Peyer's patch (tissue), 4 donors: ENCODE measurements around the gene PHF3. TPM values are rescaled to one million over a fixed set of nuclear protein-coding genes. Genes with fewer than 3 reads are reported as not detected.
A peak's percentile ranks its signal among the peaks of the same experiment; 100 is the strongest.

Experiments
- DNase-seq, 3 donors: peaks; one replicate each; pipeline ENCODE4 v3.0.0-alpha.2; 2017 to 2019
- H3K27ac ChIP-seq, 4 donors: fragments of 200-600 bp; sonication (generic); one replicate each; pipeline ENCODE4 v1.5.1; 2016 to 2019
- H3K27me3 ChIP-seq, 2 donors: fragments of 200-600 bp; sonication (generic); one replicate each; pipeline ENCODE4 v1.5.1; 2019
- H3K36me3 ChIP-seq, 3 donors: fragments of 200-600 bp; sonication (generic); one replicate each; pipeline ENCODE4 v1.5.1; 2016 to 2019
- H3K4me1 ChIP-seq, 4 donors: fragments of 200-600 bp; sonication (generic); one replicate each; pipeline ENCODE4 v1.5.1; 2016 to 2019
- H3K4me3 ChIP-seq, 4 donors: fragments of 200-600 bp; sonication (generic); 1 replicate in 3 of 4; 2 replicates in 1 of 4; pipeline ENCODE4 v1.5.1; 2016 to 2019; ENCODE audit warnings: mild to moderate bottlenecking in 1 of 4
- H3K9me3 ChIP-seq, 4 donors: fragments of 200-600 bp; sonication (generic); one replicate each; pipeline ENCODE4 v1.5.1; 2016 to 2019; ENCODE audit warnings: mild to moderate bottlenecking in 1 of 4
- POLR2A ChIP-seq, 2 donors: fragments of 450-650 bp; IDR thresholded peaks; one replicate each; pipeline ENCODE4 v1.5.1; 2017; ENCODE audit warnings: antibody characterized with exemption in 2 of 2, mild to moderate bottlenecking in 2 of 2, moderate library complexity in 2 of 2
- total RNA-seq, 4 donors: library from RNA; depleted of rRNA; stranded (reverse); fragments of >200 nt; gene quantifications; one replicate each; pipeline ENCODE4 v1.1.0, GENCODE V29; 2016
- TF ChIP-seq, protein P1 (sequence below), 6 experiments: fragments of 450-650 bp in 4 of 6; fragments of 200-600 bp in 2 of 6; sonication (generic) in 1 of 6; IDR thresholded peaks; one replicate each; pipeline ENCODE4 v1.5.1; 2017 to 2019; ENCODE audit warnings: antibody characterized with exemption in 6 of 6, mild to moderate bottlenecking in 3 of 6, moderate library complexity in 1 of 6

The PHF3 gene
- total RNA-seq, 4 donors from 2014 or later: 62.1 to 150 (median 78.2) TPM

DNA sequence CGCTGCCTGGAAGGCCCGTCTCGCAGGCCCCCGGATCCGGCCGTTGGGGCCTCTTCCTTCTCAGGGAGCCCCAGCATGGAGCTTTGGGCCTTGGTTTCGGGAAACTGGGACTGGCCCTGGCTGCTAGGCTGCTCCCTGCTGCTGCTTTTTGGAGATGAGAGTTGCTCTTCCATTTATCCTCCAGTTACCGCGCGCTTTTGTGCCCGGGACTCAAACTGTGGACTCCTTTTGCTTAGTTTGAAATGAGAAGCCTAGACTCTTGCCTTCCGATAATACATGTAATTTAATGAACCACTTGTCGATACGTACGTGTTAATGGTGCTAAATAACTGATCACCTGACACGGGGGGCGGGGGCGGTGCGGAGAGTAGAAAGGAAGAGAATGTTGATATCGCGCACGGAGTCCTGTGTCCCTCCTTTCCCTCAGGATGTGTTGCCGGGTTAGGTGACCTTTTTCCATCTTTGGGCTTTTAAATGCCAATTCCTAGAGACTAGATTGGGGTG lies 968 bp downstream of the PHF3 start:
- Histone ChIP-seq H3K36me3 (no peaks in the 10 kb centered on the region), H3K4me1 (peaks cover 0 to 38% (median 4%) of the 10 kb centered on the region in 4 donors), H3K9me3 (no peaks in the 10 kb centered on the region), H3K4me3 (peak overlapping the region; percentile 68 to 96 (median 89)), H3K27me3 (no peaks in the 10 kb centered on the region), H3K27ac (peak overlapping the region; percentile 82 to 98 (median 97))
- peak; percentile 67 to 91 (median 87) for DNase-seq
- TF ChIP-seq POLR2A (IDR thresholded peaks at IDR 0.05): no peak
- TF ChIP-seq, protein P1, sequence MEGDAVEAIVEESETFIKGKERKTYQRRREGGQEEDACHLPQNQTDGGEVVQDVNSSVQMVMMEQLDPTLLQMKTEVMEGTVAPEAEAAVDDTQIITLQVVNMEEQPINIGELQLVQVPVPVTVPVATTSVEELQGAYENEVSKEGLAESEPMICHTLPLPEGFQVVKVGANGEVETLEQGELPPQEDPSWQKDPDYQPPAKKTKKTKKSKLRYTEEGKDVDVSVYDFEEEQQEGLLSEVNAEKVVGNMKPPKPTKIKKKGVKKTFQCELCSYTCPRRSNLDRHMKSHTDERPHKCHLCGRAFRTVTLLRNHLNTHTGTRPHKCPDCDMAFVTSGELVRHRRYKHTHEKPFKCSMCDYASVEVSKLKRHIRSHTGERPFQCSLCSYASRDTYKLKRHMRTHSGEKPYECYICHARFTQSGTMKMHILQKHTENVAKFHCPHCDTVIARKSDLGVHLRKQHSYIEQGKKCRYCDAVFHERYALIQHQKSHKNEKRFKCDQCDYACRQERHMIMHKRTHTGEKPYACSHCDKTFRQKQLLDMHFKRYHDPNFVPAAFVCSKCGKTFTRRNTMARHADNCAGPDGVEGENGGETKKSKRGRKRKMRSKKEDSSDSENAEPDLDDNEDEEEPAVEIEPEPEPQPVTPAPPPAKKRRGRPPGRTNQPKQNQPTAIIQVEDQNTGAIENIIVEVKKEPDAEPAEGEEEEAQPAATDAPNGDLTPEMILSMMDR (IDR thresholded peaks at IDR 0.05): no peak

DNA sequence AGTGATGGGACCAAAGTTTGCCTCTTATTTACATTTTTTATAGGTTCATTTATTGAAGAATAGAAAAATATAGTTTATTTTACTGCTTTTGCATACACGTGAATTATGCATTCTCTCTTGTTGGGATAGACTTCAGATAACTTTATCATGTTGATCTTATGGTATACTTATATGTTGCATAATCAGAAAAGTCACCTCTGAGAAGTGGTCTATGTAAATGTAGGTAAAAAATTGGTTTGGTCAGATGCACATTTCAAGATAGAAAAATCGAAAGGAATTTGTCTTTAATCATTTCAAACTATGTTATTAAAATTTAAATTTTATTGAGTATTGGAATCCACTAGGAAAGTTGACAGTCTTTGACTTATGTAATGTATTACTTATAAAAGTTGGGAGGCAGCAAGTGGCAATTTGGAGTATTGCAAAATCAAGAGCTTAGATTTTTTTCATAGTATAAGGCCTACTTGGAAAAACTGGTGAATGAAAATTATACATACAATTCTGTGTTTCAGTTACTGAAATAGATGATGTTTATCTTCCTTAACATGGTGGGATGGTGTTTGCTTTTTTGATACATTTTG lies 2.4 kb downstream of the PHF3 start:
- peaks cover 0 to 43% (median 4%) of the 10 kb centered on the region in 4 donors for H3K4me1 ChIP-seq
- no peaks in the 10 kb centered on the region for H3K9me3 ChIP-seq
- H3K4me3 ChIP-seq: peak overlapping the region in 2 of 4 donors; percentile 89 to 96
- no peaks in the 10 kb centered on the region for H3K27me3 ChIP-seq
- H3K27ac ChIP-seq: no peak overlapping the region
- H3K36me3 ChIP-seq: no peaks in the 10 kb centered on the region
- no peak for DNase-seq
- TF ChIP-seq, protein P1 (IDR thresholded peaks at IDR 0.05): no peak
- TF ChIP-seq POLR2A (IDR thresholded peaks at IDR 0.05): no peak

DNA sequence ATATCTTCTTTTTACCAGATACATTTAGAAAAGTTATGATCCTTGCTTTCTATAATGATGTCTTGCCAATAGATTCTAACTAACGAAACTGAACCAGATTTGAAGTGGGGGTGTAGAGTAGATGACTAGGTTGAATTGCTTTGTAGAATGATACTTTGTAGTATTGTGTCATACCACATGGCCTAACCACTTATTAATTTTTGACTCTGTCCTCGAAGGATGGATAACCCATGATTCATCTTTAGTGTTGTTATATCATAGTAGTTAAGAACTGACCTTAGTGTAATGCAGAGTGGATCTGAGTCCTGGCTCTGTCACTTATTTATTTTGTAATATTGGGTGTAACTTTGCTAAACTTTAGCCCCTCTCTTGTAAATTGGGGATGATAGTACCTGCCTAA lies 4.5 kb downstream of the PHF3 start:
- no peak overlapping the region for H3K27ac ChIP-seq
- H3K9me3 ChIP-seq: no peaks in the 10 kb centered on the region
- no peaks in the 10 kb centered on the region for H3K36me3 ChIP-seq
- TF ChIP-seq POLR2A (IDR thresholded peaks at IDR 0.05): no peak
- TF ChIP-seq, protein P1 (IDR thresholded peaks at IDR 0.05): no peak
- no peaks in the 10 kb centered on the region for H3K27me3 ChIP-seq
- peaks cover 0 to 48% (median 6%) of the 10 kb centered on the region in 4 donors for H3K4me1 ChIP-seq
- no peak for DNase-seq
- H3K4me3 ChIP-seq: no peak overlapping the region

DNA sequence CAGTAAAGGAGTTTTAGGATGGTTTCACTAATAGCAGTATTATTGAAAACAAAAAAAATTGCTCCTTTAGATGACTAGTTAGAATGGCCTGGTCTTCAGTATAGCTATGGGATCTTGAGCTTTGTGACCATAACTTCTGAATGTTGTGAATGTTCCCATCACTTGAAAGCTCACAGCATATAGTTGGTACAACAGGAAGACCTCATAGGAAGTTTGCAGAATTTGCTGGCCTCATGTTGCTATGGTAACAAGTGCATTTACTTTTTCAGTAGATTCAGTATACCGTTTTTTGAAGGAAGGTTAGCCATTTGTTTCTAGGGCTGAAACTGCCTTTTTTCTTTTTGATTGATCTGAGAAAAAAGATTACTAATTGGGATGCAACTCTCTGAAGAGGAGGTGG lies 8.3 kb downstream of the PHF3 start:
- TF ChIP-seq, protein P1 (IDR thresholded peaks at IDR 0.05): no peak
- no peak for TF ChIP-seq POLR2A (IDR thresholded peaks at IDR 0.05)
- no peaks in the 10 kb centered on the region for H3K9me3 ChIP-seq
- no peak for DNase-seq
- no peak overlapping the region for H3K27ac ChIP-seq
- H3K4me1 ChIP-seq: peaks cover 0 to 36% (median 3%) of the 10 kb centered on the region in 4 donors
- H3K36me3 ChIP-seq: no peaks in the 10 kb centered on the region
- no peak overlapping the region for H3K4me3 ChIP-seq
- H3K27me3 ChIP-seq: no peaks in the 10 kb centered on the region

DNA sequence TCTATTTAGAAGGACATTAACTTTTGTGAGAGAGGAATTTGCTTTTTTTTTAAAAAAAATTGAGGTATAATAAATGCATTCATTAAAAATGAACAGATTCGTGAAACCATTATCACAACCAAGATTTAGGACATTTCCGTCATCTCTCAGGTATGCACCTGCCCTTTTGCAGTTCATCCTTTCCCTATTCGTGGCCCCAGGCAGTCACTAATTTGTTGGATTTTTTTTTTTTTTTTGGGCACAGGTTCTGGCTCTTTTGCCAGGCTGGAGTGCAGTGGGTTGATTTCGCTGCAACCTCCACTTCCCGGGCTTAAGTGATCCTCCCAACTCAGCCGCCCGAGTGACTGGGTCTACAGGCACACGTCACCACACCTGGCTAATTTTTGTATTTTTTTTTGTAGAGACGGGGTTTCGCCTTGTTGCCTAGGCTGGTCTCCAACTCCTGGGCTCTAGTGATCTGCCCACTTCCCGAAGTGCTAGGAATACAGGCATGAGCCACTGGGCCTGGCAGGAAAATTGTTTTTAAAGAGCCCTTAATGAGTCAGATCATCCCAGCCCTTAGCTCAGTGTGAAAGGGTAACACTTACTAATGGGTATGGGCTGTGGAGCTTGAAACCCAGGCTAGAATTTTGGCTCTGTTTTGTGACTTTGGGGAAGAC lies 9.2 kb downstream of the PHF3 start:
- TF ChIP-seq POLR2A (IDR thresholded peaks at IDR 0.05): no peak
- TF ChIP-seq, protein P1 (IDR thresholded peaks at IDR 0.05): no peak
- Histone ChIP-seq H3K9me3 (no peaks in the 10 kb centered on the region), H3K27me3 (no peaks in the 10 kb centered on the region), H3K36me3 (no peaks in the 10 kb centered on the region), H3K27ac (no peak overlapping the region), H3K4me1 (peaks cover 0 to 37% (median 3%) of the 10 kb centered on the region in 4 donors), H3K4me3 (no peak overlapping the region)
- DNase-seq: no peak
